KMS-11 (cell line): ENCODE results near the gene KCNJ10.

Source experiments
- H2AFZ ChIP-seq: fragments of 200-600 bp; sonication (generic); 2 replicates; pipeline ENCODE4 v1.6.1; 2016; ENCODE audit warnings: antibody characterized with exemption, mixed run types, low read depth
- H3K27ac ChIP-seq: fragments of 200-600 bp; sonication (generic); 2 replicates; pipeline ENCODE4 v1.6.1; 2016; ENCODE audit warnings: mild to moderate bottlenecking, mixed run types
- H3K27me3 ChIP-seq: fragments of 200-600 bp; sonication (generic); 2 replicates; pipeline ENCODE4 v1.6.1; 2017; ENCODE audit warnings: mild to moderate bottlenecking, low read depth, mixed run types, moderate library complexity; ENCODE audit not compliant: insufficient read depth
- H3K36me3 ChIP-seq: fragments of 200-600 bp; sonication (generic); 2 replicates; pipeline ENCODE4 v1.6.1; 2017; ENCODE audit warnings: mild to moderate bottlenecking, mixed run types; ENCODE audit not compliant: insufficient read depth
- H3K4me1 ChIP-seq: fragments of 200-600 bp; sonication (generic); 2 replicates; pipeline ENCODE4 v1.6.1; 2016; ENCODE audit warnings: mild to moderate bottlenecking, low read depth, mixed run types; ENCODE audit not compliant: poor library complexity, severe bottlenecking
- H3K4me2 ChIP-seq: fragments of 200-600 bp; sonication (generic); 2 replicates; pipeline ENCODE4 v1.7.0; 2016; ENCODE audit warnings: mild to moderate bottlenecking, mixed run types
- H3K4me3 ChIP-seq: fragments of 200-600 bp; sonication (generic); IDR thresholded peaks from 2 replicates; pipeline ENCODE4 v1.6.1; 2017; ENCODE audit warnings: low read depth, low read length, mixed read lengths; ENCODE audit not compliant: insufficient read depth
- H3K79me2 ChIP-seq: fragments of 200-600 bp; sonication (generic); 2 replicates; pipeline ENCODE4 v1.6.1; 2016; ENCODE audit warnings: low read depth, mixed run types; ENCODE audit not compliant: insufficient read depth
- H3K9ac ChIP-seq: fragments of 200-600 bp; sonication (generic); 2 replicates; pipeline ENCODE4 v1.6.1; 2016; ENCODE audit warnings: mild to moderate bottlenecking, mixed run types
- H4K20me1 ChIP-seq: fragments of 200-600 bp; sonication (generic); 2 replicates; pipeline ENCODE4 v1.6.1; 2016; ENCODE audit warnings: mild to moderate bottlenecking, mixed run types; ENCODE audit not compliant: insufficient read depth
- TF ChIP-seq, protein P1 (sequence below): fragments of 200-600 bp; sonication (generic); conservative IDR thresholded peaks from 2 replicates; pipeline ENCODE4 v1.6.1; 2017; ENCODE audit warnings: low read depth, mild to moderate bottlenecking, antibody characterized with exemption, low read length, moderate library complexity, mixed read lengths

Gene KCNJ10

DNA sequence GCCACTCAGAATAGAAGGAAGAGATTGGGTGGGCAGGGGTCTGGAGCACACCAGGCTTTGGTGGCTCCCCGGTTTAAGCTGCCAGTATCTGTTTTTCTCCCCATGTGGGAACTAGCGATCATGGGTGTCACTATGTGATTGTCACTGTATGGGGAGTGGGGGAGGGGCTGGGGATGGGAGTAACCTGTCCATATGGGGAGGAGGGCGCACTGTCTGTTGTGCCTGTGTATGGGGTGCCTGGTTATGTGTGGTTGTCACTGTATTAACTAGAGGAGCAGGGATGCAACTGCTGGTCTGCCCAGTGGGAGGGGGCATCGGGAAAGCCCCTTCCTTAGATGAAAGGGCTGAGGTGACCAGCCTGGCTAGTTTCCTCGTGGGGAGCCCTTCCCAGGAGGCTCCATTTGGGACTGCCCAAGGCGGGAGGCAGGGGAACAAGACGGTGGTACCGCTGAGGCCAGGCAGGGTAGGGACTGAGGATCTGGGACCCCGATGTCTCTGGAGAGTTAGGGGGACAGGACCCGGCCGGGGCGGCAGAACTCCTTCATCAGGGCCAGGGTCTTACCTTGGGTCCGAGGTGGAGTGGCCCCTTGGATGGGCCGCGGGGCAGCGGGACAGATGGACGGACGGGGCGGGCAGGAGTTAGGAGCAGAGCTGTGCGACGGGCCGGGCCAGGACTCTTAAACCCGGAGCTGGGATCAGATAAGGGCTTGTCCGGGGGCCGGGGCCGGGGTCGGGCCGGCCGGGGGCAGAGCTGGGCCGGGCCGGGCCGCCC is at the start of gene KCNJ10:
Gene KCNJ10, minus strand, starts transcription at position 701 of the 772 bp plus-strand sequence. CDS start 27,628 bp downstream, outside the sequence.
- Histone ChIP-seq H3K4me2 (peak within 1 kb of the TSS; percentile 35), H3K27me3 (no peaks in the 10 kb centered on the region), H3K9ac (no peak within 1 kb of the TSS), H3K79me2 (no peaks in the 10 kb centered on the region), H3K36me3 (no peaks in the 10 kb centered on the region), H3K27ac (no peak within 1 kb of the TSS), H3K4me3 (peak within 1 kb of the TSS; percentile 8), H3K4me1 (peaks cover 32% of the 10 kb centered on the region), H2AFZ (peak within 1 kb of the TSS; percentile 19; the same call in 1 of the 2 replicates), H4K20me1 (no peaks in the 10 kb centered on the region)
- TF ChIP-seq, protein P1, sequence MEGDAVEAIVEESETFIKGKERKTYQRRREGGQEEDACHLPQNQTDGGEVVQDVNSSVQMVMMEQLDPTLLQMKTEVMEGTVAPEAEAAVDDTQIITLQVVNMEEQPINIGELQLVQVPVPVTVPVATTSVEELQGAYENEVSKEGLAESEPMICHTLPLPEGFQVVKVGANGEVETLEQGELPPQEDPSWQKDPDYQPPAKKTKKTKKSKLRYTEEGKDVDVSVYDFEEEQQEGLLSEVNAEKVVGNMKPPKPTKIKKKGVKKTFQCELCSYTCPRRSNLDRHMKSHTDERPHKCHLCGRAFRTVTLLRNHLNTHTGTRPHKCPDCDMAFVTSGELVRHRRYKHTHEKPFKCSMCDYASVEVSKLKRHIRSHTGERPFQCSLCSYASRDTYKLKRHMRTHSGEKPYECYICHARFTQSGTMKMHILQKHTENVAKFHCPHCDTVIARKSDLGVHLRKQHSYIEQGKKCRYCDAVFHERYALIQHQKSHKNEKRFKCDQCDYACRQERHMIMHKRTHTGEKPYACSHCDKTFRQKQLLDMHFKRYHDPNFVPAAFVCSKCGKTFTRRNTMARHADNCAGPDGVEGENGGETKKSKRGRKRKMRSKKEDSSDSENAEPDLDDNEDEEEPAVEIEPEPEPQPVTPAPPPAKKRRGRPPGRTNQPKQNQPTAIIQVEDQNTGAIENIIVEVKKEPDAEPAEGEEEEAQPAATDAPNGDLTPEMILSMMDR = no peak

DNA sequence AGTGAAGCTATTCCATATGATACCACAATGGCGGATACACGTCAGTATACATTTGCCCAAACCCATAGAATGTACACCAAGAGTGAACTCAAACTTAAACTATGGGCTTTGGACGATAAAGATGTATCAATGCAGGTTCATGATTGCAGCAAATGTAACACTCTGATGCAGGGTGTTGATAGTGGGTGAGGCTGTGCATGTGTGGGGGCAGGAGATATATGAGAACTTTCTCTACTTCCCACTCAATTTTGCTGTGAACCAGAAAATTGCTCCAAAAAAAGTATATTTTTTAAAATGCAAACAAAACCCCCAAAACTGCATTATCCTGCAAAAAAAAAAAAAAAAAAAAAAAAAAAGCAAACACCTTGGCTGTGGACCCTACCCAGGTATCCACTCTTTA is 49.0 kb upstream of the KCNJ10 start:
- Histone ChIP-seq H3K27ac (no peak overlapping the region), H3K4me1 (no peaks in the 10 kb centered on the region), H3K9ac (no peak overlapping the region), H3K79me2 (no peaks in the 10 kb centered on the region), H4K20me1 (no peaks in the 10 kb centered on the region), H2AFZ (no peak overlapping the region), H3K27me3 (no peaks in the 10 kb centered on the region), H3K36me3 (no peaks in the 10 kb centered on the region), H3K4me3 (no peak overlapping the region), H3K4me2 (no peak overlapping the region)
- TF ChIP-seq, protein P1 = no peak

DNA sequence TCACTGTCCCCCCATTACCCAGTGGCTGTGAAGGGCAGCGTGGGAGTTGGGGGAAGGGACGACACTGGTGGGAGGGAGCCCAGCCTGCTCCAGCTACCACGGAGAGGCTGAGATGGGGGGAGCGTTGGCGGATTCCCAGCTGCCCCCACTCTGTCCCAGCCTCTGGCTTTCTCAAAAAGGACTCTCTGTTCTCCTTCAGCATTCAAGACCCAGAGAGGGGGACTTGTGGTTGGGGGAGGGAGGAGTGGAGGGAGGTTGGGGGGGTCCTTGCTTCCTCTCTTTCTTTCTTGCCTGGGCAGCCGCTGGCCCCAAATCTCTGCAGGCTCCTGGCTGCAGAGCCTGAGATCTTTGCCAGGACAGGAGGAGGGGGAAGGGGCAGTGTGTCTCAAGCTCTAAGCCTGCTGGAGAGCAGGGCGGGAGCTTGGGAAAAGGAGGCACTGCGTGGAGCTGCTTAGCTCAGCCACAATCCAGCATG is 47.8 kb upstream of the KCNJ10 start:
- H3K4me1 ChIP-seq = no peaks in the 10 kb centered on the region
- no peak overlapping the region for H3K4me2 ChIP-seq
- H3K27me3 ChIP-seq = no peaks in the 10 kb centered on the region
- no peaks in the 10 kb centered on the region for H3K79me2 ChIP-seq
- no peak overlapping the region for H3K4me3 ChIP-seq
- no peaks in the 10 kb centered on the region for H3K36me3 ChIP-seq
- H2AFZ ChIP-seq = no peak overlapping the region
- TF ChIP-seq, protein P1 = no peak
- H3K9ac ChIP-seq = no peak overlapping the region
- no peaks in the 10 kb centered on the region for H4K20me1 ChIP-seq
- H3K27ac ChIP-seq = no peak overlapping the region

DNA sequence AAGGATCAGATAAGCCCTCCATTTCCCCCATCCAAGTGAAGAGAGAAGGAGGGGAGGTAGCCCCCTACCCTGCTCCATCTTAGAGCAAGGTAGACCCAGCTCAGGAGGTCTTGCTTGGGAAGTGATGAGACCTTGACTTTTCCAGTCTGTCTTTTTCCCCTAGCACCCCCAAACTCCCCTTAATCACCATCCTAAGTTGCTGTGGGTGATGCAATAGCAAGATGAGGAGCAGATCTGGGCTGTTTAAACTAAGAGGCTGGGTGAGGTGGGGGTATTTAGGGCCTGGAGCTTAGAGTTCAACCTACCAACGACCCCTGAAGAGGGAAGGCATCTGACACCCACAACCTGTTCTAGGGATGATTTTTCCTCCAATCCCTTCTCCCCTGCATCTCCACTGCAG is 47.3 kb upstream of the KCNJ10 start:
- Histone ChIP-seq H3K79me2 (no peaks in the 10 kb centered on the region), H3K27ac (no peak overlapping the region), H3K4me2 (no peak overlapping the region), H3K4me1 (no peaks in the 10 kb centered on the region), H3K4me3 (no peak overlapping the region), H4K20me1 (no peaks in the 10 kb centered on the region), H3K27me3 (no peaks in the 10 kb centered on the region), H2AFZ (no peak overlapping the region), H3K9ac (no peak overlapping the region), H3K36me3 (no peaks in the 10 kb centered on the region)
- TF ChIP-seq, protein P1 = no peak
